CD4-positive, alpha-beta T cell (primary cell): ENCODE results near the gene EZH1. TPM values are rescaled to one million over a fixed set of nuclear protein-coding genes. Genes with fewer than 3 reads are reported as not detected.

Source experiments
- ATAC-seq: fragments of 200-7000 bp; cut with Tn5 transposase; one replicate; pipeline ENCODE4 v1.10.0; 2022; ENCODE audit warnings: mild to moderate bottlenecking; ENCODE audit not compliant: poor library complexity
- CTCF ChIA-PET: fragments of 350-600 bp; sonication (Branson Sonifier 250); formaldehyde crosslinking; loops from one replicate; lab custom pipeline; 2021; ENCODE audit warnings: antibody characterized with exemption, inconsistent platforms; lab: Charles Lee
- POLR2A ChIA-PET: fragments of 350-600 bp; sonication (Branson Sonifier 250); formaldehyde crosslinking; loops from one replicate; lab custom pipeline; 2021; ENCODE audit warnings: antibody characterized with exemption, inconsistent platforms; lab: Charles Lee
- DNase-seq, 14 experiments: peaks; one replicate each; pipeline ENCODE4 v3.0.0-alpha.2; 2013 to 2020; ENCODE audit warnings: mixed read lengths in 2 of 14
- H3K27ac ChIP-seq, 2 donors: one replicate each; pipeline versions ENCODE4 v1.5.1 to v1.7.0; 2013; ENCODE audit warnings: low read length in 2 of 2, low read depth in 1 of 2, mild to moderate bottlenecking in 1 of 2
- H3K27me3 ChIP-seq, 2 experiments: 1 replicate in 1 of 2; 2 replicates in 1 of 2; pipeline versions ENCODE4 v1.6.1 to v1.7.0; 2013; ENCODE audit warnings: low read length in 2 of 2, control low read depth in 1 of 2, mild to moderate bottlenecking in 1 of 2, moderate library complexity in 1 of 2; ENCODE audit not compliant: insufficient read depth in 2 of 2, control insufficient read depth in 1 of 2
- H3K36me3 ChIP-seq: one replicate; pipeline ENCODE4 v1.6.1; 2013; ENCODE audit warnings: low read length, control low read depth; ENCODE audit not compliant: insufficient read depth
- H3K4me1 ChIP-seq: one replicate; pipeline ENCODE4 v1.6.1; 2013; ENCODE audit warnings: low read length, control low read depth; ENCODE audit not compliant: insufficient read depth
- H3K4me3 ChIP-seq: one replicate; pipeline ENCODE4 v1.5.1; 2013; ENCODE audit warnings: mild to moderate bottlenecking, low read length, moderate library complexity
- H3K9me3 ChIP-seq, 2 experiments: 1 replicate in 1 of 2; 2 replicates in 1 of 2; pipeline versions ENCODE4 v1.6.1 to v1.7.0; 2013; ENCODE audit warnings: low read length in 2 of 2, mild to moderate bottlenecking in 2 of 2, control low read depth in 1 of 2, moderate library complexity in 1 of 2; ENCODE audit not compliant: control insufficient read depth in 1 of 2, insufficient read depth in 1 of 2
- H3K27ac Mint-ChIP-seq: one replicate; pipeline ENCODE4 v1.8.0; 2020; ENCODE audit warnings: mixed read lengths
- H3K27me3 Mint-ChIP-seq: one replicate; pipeline ENCODE4 v1.8.0; 2021; ENCODE audit warnings: mixed read lengths
- H3K36me3 Mint-ChIP-seq: one replicate; pipeline ENCODE4 v1.8.0; 2021; ENCODE audit warnings: low read depth, mixed read lengths
- H3K4me1 Mint-ChIP-seq: one replicate; pipeline ENCODE4 v1.8.0; 2021; ENCODE audit warnings: low read depth, mixed read lengths
- H3K4me3 Mint-ChIP-seq: one replicate; pipeline ENCODE4 v1.8.0; 2020; ENCODE audit warnings: mild to moderate bottlenecking, mixed read lengths
- H3K9me3 Mint-ChIP-seq: one replicate; pipeline ENCODE4 v1.8.0; 2020; ENCODE audit warnings: mixed read lengths
- CTCF ChIP-seq: fragments of 200-600 bp; IDR thresholded peaks from one replicate; pipeline ENCODE4 v1.8.0; 2022; ENCODE audit warnings: antibody characterized with exemption, mild to moderate bottlenecking
- intact Hi-C, 2 experiments: fragments of 100-400 bp; cut with DNase I in 1 of 2; cut with micrococcal nuclease in 1 of 2; formaldehyde crosslinking; loops; one replicate each; pipeline versions ENCODE4 v1.15.1 to v1.9.0; 2023 to 2025; cut with DNase I, micrococcal nuclease
- total RNA-seq, 174 experiments: library from RNA in 2 of 174; stranded (reverse) in 2 of 174; gene quantifications; one replicate each; pipeline ENCODE4 v1.2.3 and lab custom pipeline; 2021 to 2026

The EZH1 gene
- total RNA-seq, 2 experiments from 2014 or later, result 73.3 to 76.1 TPM

- Mint-ChIP-seq H3K4me1 (no peaks in the 10 kb centered on the region), H3K36me3 (peaks cover 76% of the 10 kb centered on the region), H3K27me3 (no peaks in the 10 kb centered on the region), H3K9me3 (no peaks in the 10 kb centered on the region), H3K4me3 (no peak overlapping the region), H3K27ac (no peak overlapping the region)
- Histone ChIP-seq H3K27ac (no peak overlapping the region), H3K27me3 (no peaks in the 10 kb centered on the region), H3K4me1 (no peaks in the 10 kb centered on the region), H3K36me3 (peaks cover 82% of the 10 kb centered on the region), H3K9me3 (no peaks in the 10 kb centered on the region), H3K4me3 (no peak overlapping the region)
- CTCF ChIA-PET, result interaction anchor here (0.7 to 1.0 kb wide), 2 partner anchors 43 to 51 kb away, joined by 3 read pairs; no protein-coding TSS in a partner anchor
- ATAC-seq (peak; percentile 94), DNase-seq (peak in 9 of 14 experiments; percentile 2 to 80 (median 27))
- POLR2A ChIA-PET, result no interaction called here
- intact Hi-C loops, result loop anchor here (1.0 to 10.0 kb wide), 4 partner anchors 42 to 474 kb away; partner anchors contain the start of gene BECN1 (in 1 of the 2)
- TF ChIP-seq CTCF, result peak; percentile 75
These were observed 23.8 kb downstream of the EZH1 start for GRCh38 chr17:42720996-42721583.

GRCh38 chr17:42709561-42709960 lies 35.3 kb downstream of the EZH1 start:
- no peak overlapping the region for H3K4me3 Mint-ChIP-seq
- H3K27me3 Mint-ChIP-seq, result no peaks in the 10 kb centered on the region
- CTCF ChIA-PET, result interaction anchor here (0.8 to 1.2 kb wide), 2 partner anchors 34 to 114 kb away, joined by 3 read pairs; partner anchors contain the start of gene BECN1
- H3K9me3 Mint-ChIP-seq, result no peaks in the 10 kb centered on the region
- peaks cover 33% of the 10 kb centered on the region for H3K4me1 Mint-ChIP-seq
- Histone ChIP-seq H3K9me3 (no peaks in the 10 kb centered on the region), H3K36me3 (peaks cover 89% of the 10 kb centered on the region), H3K4me1 (peaks cover 49% of the 10 kb centered on the region), H3K27ac (no peak overlapping the region), H3K27me3 (no peaks in the 10 kb centered on the region), H3K4me3 (no peak overlapping the region)
- POLR2A ChIA-PET, result interaction anchor here (1.2 kb wide), 1 partner anchor 26 kb away, joined by 3 read pairs; no protein-coding TSS in a partner anchor
- peaks cover 92% of the 10 kb centered on the region for H3K36me3 Mint-ChIP-seq
- no peak for DNase-seq
- TF ChIP-seq CTCF, result no peak
- no peak overlapping the region for H3K27ac Mint-ChIP-seq
- no peak for ATAC-seq
- intact Hi-C loops, result no loop called here

- no peaks in the 10 kb centered on the region for H3K27me3 ChIP-seq
- CTCF ChIA-PET, result no interaction called here
- peaks cover 90% of the 10 kb centered on the region for H3K36me3 ChIP-seq
- DNase-seq, result peak in 1 of 14 experiments; percentile 27
- no peak overlapping the region for H3K27ac Mint-ChIP-seq
- H3K4me3 ChIP-seq, result no peak overlapping the region
- peaks cover 36% of the 10 kb centered on the region for H3K4me1 Mint-ChIP-seq
- H3K4me3 Mint-ChIP-seq, result no peak overlapping the region
- H3K27ac ChIP-seq, result no peak overlapping the region
- H3K27me3 Mint-ChIP-seq, result no peaks in the 10 kb centered on the region
- H3K9me3 ChIP-seq, result no peaks in the 10 kb centered on the region
- POLR2A ChIA-PET, result interaction anchor here (0.7 to 1.2 kb wide), 2 partner anchors 25 to 26 kb away, joined by 3 read pairs; partner anchors contain the start of gene CNTNAP1
- H3K9me3 Mint-ChIP-seq, result no peaks in the 10 kb centered on the region
- intact Hi-C loops, result no loop called here
- TF ChIP-seq CTCF, result no peak
- peaks cover 58% of the 10 kb centered on the region for H3K4me1 ChIP-seq
- peak; percentile 22 for ATAC-seq
- H3K36me3 Mint-ChIP-seq, result peaks cover 93% of the 10 kb centered on the region
These were observed 36.3 kb downstream of the EZH1 start for GRCh38 chr17:42708588-42708987.
